Measurements from ENCODE around the gene STARD13.
"Not testable (repeated sequence)": the region's sequence is repeated elsewhere in the genome, so short reads cannot be mapped to it uniquely, and the experiment has no call there.

Gene STARD13

DNA sequence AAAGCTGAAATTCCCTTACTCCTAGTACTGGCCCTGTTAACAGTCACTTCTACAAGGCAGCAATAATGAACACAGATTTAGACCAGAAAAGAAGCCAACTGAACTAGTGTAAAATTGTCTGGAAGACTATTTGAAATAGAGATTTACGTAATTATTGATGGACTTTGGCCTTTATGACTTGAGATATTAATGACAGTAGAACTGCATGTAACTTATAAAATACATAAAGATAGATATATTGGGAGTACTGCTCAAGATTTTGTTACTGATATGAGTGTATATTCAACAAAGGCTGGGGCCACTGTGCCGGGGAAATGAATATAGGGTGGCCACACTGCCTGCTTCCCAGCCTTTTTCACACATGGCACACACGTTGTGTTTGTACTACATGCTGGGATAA, 88.8 kb downstream of the STARD13 start:
- no peak for DNase-seq

DNA sequence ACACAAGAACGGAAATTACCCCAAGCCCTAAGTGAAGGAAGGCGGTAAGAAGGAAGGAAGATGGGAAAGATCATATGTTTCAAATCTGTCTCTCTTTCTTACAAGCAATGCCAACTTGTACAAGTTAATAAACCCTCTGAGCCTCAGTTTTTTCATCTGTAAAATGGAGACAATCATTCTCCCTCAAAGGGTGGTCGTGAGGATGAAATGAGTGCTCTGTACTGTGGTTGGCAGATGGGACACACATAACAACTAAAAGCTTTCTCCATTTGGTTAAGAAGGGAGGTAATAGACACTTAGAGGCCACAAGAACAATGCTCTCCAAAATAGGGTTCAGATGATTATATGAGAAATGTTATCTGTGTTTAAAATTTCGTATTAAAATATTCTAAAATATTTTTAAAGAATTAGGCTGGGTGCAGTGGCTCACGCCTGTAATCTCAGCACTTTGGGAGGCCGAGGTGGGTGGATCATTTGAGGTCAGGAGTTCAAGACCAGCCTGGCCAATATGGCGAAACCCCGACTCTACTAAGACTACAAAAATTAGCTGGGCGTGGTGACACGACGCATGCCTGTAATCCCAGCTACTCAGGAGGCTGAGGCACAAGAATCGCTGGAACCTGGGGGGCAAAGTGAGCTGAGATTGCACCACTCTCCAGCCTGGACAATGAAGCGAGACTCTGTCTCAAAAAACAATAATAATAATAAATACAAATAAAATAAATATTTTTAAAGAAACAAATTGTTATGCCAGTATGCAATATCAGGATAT, 89.7 kb downstream of the STARD13 start:
- DNase-seq: no peak

GRCh38 chr13:33194820-33195692, 90.5 kb downstream of the STARD13 start:
- DNase-seq: peak; percentile 35

DNA sequence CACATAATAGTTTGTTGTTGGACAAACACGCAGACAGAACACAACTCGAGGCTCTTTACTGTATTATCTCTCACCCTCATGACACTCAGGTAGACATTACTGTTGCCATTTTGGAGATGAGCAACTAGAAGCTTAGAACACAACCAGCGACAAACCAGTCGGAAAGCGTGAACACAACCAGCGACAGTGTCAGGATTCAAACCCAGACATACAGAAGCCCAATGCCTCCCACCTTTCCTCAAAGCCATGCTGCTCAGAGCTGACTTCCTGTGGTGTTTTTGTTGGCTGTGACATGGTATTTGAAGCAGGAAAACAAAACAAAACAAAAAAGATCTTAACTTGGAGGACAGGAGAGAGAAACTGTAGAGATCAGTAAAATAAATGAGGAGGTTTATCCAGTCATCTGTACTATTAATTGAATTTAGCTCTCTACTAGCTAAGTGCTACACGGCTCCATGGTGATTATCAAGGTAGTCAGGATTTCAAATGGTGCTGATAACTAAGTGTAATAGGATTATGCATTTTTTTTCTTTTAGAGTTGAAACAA, 92.1 kb downstream of the STARD13 start:
- DNase-seq: no peak

DNA sequence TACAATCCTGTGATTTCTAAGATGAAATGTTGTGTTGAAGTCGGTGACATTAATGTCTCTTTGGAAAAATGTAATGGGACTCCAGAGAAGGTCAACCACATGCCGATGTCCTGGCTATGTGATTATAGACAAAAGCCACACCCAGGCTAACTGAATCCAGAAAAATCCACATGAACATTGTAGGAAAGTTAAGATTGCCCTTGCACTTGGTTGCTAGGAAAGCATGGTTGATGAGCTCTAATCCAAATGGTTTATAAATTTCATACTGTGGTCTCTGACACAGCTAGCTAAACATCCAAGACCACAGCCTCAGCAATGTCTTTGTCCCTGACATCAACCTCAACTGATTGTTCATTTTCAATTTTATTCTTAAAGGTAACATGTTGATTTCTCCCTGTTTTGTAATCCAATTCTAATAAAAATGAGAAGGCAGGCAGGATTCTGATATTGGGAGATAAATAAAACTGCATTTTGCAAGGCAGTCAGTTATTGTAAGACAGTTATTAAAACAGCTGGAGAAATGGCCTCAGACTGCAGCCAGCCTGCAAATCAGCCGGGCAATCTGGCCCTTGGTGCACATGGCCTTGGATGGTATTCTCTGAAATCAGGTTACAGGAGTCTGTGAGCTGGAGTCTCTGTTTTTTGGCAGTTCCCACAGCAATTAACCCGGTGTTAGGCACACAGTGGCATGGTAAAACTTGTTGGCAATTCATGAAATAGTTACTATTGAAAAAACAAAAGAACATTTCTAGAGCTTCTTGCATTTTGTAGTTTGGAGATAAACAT, 93.9 kb downstream of the STARD13 start:
- no peak for DNase-seq

GRCh38 chr13:33189470-33189869, 96.1 kb downstream of the STARD13 start:
- no peak for DNase-seq

DNA sequence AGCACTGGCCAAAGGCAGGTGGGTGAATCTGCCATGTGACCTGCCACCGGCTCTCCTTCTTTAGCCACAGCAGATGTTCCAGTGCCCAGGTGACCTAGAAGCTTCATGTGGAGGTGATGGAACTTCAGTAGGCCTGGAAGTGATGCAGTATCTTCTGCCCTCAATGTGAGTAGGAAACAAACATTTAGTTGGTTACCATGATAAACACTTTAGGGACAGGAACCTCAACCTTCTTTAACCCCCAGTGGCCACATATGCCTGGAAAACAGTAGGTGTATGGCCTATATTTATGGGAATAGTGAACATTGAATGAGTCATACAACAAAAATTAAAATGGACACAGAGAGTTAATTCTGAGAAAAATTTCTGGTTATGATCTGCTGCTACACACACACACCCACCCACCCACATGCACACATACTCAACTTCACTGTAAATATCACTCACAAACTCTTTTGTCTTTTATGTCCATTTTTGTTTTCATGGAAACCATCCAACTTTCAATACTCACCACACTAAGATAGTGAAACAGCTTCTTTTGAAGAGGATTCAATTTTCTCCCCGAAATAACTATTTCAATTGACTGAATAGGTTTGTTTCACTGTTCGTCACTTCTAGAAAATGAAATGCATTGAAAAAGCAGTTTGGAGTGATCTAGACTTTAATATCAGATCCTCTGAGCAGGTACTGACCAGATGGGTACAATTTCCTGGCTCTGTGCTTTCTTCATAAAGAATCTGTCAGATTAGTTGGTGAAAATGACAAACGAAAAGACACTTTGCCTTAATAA, 97.3 kb downstream of the STARD13 start:
- peak; percentile 8 for DNase-seq

- DNase-seq: no peak
Observed at GRCh38 chr13:33186861-33187291, 98.7 kb downstream of the STARD13 start.

DNA sequence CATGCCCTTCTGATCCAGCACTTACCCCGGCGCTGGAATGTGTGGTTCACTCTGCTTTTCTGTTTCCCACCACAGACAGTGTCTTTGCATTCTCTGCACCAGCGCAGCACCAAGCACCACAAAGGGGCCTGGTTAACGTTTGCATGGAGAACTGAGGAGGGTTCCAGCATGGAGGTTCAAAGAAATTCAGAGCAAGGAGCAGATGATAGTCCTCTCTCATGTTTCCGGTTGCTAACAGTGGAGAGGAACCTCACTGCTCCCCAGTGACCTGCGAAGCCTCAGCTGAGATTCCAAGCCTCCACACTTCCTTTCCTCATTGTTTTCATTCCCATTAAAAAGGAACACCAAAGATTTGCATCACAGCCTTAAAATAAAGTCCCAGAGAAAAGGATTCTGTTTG, 99.7 kb downstream of the STARD13 start:
- no peak for DNase-seq

- DNase-seq: no peak
Observed at GRCh38 chr13:33184530-33184929, 101.0 kb downstream of the STARD13 start.

- DNase-seq: no peak
Observed at GRCh38 chr13:33184112-33184490, 101.5 kb downstream of the STARD13 start.

- no peak for DNase-seq
Observed at GRCh38 chr13:33183431-33184111, 102.0 kb downstream of the STARD13 start.

GRCh38 chr13:33182729-33183128, 102.8 kb downstream of the STARD13 start:
- DNase-seq: no peak

- DNase-seq: no peak
Observed at GRCh38 chr13:33181264-33181663, 104.3 kb downstream of the STARD13 start.

DNA sequence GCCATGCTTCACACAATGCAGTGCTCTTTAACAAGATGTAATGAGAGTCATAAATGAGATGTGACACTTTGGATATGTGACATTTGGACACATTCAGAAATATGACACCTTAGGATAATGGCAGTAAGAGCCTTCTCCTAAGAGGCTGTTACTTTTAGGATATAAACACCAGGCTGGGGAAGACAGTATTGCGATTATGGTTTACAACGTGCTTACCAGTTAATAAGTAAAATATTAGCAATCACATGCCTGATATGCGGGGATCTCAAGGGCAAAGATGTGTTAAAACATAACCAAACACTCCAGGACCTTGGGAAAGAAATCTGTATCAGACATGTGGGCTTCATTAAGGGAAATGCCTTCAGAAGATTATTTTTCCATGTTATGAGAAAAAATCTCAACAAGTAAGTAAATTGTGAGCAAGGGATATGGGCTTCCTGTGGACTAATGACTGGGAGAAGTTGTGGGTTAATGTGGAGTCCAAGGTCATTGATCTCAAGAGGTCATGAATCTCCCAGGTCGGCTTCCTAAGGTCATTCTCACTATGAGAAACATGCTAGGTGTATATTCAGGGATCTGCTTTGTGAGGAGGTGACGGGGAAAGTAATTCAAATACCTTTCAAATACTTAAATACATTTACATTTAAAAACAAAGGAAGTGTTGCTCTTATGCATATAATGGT, 105.3 kb downstream of the STARD13 start:
- DNase-seq: no peak

GRCh38 chr13:33179463-33179862, 106.1 kb downstream of the STARD13 start:
- no peak for DNase-seq

DNA sequence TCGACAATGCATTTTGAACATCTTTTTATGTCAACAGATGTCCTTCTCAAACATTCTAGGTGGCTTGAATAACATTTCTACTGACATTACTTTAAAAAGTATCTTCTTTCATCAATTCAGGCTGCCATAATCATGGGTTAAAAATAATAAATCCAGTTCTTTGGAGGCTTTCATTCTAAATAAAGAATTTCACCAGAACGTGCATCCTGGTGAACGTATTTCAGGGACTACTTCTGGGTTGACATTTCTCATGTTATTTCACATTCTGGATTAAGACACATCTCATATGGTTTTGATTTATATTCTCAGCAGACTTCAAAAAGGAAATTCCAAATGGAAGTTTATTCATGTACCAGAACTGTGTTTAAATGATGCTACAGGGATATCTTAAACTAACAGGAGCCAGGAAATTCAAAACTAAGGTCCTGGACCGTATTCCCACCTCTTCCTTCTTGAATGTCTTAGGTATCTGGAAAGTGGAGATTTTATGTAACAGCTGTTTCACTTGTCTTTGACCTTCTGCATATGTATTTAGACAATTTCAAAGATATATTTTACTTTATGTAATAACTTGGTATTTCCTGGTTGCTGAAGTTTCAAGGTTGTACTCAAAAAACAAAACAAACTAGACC, 107.2 kb downstream of the STARD13 start:
- DNase-seq: no peak

GRCh38 chr13:33177340-33178208, 108.0 kb downstream of the STARD13 start:
- not testable (repeated sequence) for DNase-seq

GRCh38 chr13:33176526-33176925, 109.0 kb downstream of the STARD13 start:
- DNase-seq: no peak
